8988T (cell line): ENCODE results near the gene SFT2D3.

Experiments used
- DNase-seq: peaks from one replicate; pipeline ENCODE4 v3.0.0; 2011

Gene SFT2D3

DNA sequence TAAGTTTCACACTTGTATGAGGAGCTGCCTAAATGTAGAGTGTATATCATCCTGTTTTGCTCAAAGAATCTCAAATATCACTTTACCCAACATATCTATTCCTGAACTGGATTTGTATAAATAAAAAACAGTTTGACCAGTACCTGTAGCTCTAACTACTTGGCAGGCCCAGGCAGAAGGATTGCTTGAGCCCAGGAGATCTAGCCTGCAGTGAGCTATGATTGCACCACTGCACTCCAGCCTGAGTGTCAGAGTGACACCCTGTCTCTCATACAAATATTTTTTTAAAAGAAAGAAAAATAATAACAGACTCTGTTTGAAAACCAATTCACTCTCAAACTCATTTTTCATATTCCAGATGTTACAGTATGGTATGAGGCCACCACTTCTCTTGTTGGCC is 18.2 kb upstream of the SFT2D3 start:
- no peak for DNase-seq

DNA sequence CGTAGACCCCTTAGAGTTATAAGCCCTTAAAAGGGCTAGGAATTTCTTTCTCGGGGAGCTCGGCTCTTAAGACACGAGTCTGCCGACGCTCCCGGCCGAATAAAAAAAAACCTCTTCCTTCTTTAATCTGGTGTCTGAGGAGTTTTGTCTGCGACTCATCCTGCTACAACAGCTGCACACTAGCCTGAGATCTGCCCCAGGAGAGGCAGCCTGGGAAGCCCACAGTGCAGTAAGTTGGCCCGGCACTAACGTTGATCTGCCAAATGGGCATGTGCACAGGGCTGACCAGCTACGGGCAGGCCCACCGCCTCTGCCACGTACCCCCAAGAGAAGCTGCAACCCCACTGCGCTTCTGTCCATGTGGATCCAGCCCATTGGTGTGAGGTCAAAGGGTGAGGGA is 17.5 kb upstream of the SFT2D3 start:
- no peak for DNase-seq

DNA sequence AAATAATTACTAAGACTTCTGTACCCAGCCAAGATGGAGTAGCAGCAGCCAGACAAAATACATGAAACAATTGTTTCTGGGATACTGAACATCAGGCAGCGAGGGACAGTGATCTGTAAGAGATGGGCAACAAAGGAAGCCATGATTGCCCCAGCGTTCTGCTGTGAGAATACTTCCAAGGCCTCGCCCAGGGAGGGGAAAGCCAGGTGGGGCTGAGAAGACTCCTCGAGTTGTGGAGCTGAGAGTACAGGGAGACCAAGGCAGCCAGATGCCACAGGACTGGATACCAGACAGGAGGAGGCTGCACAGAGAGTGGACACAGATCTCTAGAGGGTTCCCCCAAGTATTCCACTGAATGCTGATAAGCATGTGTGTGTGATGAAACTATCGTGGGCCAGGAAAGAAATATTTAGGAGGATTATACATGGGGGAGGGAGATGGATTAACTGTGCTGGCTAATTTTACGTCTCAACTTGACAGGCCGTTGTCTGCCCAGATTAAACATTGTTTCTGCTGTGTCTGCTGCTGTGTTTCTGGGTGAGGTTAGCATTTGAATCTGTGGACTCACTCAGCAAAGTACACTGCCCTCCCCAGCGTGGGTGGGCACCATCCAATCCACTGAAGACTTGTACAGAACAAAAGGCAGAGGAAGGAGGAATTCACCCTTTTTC is 15.8 kb upstream of the SFT2D3 start:
- DNase-seq, result no peak

DNA sequence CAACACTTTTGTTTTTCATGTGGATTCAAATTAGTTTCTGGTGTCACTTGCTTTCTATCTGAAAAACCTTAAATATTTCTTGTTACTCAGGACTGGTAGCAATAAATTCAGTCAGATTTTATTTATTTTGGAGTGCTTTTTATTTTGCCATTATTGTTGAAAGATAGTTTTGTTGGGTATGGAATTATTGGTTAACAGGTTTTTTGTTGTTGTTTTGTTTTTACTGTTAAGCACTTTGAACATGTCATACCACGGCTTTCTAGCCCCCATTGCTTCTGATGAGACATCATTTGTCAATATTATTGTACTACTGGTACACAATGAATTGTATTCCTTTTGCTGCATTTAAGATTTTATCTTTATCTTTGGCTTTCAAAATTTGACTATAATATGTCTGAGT is 12.9 kb upstream of the SFT2D3 start:
- no peak for DNase-seq

GRCh38 chr2:127690696-127691095 is 10.6 kb upstream of the SFT2D3 start:
- DNase-seq, result no peak

DNA sequence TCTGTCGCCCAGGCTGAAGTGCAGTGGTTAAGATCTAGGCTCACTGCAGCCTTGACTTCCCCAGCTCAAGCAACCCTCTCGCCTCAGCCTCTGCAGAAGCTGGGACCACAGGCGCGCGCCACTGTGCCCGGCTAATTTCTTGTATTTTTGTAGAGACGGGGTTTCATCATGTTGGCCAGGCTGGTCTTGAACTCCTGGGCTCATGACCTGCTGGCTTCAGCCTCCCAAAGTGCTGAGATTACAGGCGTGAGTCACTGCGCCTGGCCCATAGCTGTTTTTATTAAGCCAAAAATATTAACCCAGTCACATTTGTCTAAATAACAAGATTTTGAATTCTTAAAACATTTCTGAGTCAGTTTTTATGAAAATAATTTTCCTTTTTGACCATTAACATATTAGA is 6.3 kb upstream of the SFT2D3 start:
- no peak for DNase-seq

- DNase-seq, result peak; percentile 75
These were observed 5.5 kb upstream of the SFT2D3 start for GRCh38 chr2:127695491-127696472.

DNA sequence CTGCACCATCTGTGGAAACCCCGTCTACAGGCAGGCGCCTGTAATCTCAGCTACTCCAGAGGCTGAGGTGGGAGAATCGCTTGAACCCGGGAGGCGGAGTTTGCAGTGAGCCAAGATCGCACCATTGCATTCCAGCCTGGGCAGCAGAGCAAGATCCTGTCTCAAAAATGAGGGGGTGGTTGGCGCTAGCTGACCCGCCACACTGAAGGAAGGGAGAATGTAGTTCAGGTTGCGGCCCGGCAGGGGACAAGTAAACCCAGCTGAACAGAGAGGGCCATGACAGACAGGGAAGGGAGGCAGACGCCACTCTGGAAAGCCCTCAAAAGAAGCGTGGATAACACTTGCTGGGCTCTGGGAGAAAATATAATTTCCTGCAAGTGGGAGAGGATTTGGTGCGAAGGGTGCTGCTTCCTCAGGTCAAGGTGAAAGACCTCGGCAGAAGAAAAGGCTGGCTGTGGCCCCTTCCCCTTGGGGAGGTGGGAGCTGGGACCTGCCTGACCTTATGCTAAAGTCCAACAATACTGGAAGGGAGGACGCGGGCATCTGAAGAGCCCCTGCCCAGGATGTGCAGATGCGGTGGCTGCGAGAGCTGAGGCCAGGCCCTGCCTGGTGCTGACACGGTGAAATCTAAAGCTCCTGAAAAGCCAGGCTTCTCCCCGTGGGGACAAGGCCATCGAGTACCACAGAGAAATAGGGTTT is 3.7 kb upstream of the SFT2D3 start:
- no peak for DNase-seq

DNA sequence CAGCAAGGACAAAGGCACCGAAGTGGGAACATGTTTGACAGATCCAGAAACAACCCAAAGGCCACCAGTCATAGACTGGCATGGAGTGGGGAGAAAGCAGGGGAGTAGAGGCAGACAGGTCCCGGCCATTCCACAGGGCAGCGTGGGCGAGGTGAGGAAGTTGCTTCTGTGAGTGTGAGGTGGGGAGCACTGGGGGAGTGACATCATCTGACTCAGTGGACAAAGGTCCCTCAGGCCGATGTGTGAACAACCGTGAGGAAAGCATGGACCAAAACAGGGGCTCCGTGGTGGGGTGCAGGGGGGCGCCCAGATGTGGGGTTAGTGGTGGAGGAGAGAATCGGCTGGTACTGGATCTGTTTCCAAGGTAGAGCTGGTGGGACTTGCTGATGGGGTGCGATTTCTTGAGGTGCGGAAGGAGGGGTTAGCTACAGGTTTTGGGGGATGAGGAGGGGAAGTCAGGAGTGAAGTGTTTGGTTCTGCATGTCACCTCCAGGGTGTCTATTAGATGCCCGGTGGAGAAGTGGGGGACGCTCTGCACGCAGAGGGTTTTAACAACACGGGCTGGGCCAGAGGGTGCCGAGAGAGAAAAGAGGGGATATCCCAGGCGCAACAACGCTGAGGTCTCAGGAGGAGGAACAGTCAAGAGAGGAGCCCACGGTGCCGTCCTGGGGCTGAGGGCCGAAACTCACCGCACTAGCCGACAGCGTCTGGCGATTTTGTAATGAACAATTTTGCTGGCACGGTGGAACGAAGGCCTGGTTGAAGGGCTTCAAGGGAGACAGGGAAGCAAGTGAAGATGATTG is 2.5 kb upstream of the SFT2D3 start:
- DNase-seq, result no peak

DNA sequence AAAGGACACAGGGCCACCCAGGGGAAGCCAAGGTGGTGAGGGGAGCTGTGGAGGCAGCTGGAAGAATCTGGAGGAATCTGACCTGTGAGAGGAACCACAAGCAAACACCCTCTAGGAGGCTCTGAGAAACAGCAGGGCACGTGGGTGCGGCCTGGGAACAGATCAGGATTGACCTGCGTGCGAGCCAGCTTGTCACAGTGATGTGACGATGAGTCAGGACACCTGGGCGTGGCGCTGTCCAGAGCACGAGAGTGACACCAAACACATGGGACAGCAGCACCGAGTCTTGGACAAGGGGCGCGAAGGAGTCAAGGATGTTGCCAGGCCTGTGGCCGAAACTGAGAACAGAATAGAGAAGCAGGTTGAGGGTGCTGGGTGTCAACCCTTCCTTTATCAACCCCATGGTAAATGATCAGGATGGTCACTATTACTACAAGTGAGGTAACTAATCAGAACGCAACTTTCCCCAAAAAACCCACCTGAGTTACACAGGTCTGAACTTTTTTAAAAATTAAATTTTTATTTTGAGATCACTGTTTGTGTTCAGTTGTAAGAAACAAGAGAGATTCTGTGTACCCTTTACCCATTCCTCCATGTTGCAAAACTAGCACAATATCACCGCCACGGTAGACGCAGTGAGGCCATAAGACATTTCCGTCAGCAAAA is 637 bp upstream of the SFT2D3 start:
- peak; percentile 88 for DNase-seq

GRCh38 chr2:127701651-127702394 is 526 bp downstream of the SFT2D3 start:
- peak; percentile 70 for DNase-seq

GRCh38 chr2:127702395-127703009 is 1.2 kb downstream of the SFT2D3 start:
- no peak for DNase-seq

DNA sequence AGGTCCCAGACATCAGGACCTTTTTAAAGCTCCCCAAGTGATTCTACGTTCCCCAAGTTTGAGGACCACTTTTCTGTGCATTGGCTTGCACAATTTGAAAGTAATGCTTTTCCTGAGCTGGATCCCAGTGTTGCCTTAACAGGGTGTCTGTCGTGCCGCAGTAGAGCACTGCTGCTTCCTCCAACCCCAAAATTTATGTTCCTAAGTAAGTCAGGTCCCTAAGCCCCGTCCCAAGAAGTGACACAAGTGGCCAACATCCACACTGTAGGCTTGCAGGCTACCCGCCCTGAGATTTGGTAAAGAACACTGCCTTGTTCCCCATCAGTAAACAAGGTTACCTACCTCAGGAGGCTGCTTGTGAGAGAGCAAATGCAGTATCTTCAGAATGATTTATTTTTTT is 2.0 kb downstream of the SFT2D3 start:
- DNase-seq, result no peak

DNA sequence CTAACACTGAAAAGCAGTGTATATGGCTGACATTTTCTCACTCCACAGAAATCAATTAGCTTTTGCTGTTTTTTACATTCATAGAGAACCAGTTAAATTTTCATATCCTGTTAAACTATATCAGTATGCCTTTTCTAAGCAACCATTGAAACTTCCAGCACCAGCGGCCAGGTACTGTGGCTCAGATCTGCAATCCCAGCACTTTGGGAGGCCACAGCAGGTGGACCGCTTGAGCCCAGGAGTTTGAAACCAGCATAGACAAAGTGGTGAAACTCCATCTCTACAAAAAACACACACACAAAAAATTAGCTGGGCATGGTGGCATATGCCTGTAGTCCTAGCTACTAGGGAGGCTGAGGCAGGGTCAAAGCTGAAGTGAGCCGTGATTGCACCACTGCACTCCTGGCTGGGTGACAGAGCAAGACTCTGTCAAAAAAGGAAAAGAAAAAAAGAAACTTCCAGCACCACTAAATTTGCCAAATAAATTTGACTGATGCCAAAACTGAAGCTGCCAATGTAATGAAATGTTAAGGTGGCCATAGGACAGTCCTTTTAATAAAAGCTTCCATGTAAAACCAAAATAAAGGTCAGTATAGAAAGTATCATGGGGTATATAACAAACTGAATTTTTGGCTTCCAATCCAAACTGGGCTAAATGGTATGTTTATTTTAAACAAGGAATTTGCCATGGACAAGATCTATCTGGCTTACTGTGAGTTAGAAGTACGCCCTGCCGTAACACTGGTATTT is 3.5 kb downstream of the SFT2D3 start:
- no peak for DNase-seq

GRCh38 chr2:127705391-127706065 is 4.2 kb downstream of the SFT2D3 start:
- no peak for DNase-seq

- no peak for DNase-seq
These were observed 5.1 kb downstream of the SFT2D3 start for GRCh38 chr2:127706215-127706990.

DNA sequence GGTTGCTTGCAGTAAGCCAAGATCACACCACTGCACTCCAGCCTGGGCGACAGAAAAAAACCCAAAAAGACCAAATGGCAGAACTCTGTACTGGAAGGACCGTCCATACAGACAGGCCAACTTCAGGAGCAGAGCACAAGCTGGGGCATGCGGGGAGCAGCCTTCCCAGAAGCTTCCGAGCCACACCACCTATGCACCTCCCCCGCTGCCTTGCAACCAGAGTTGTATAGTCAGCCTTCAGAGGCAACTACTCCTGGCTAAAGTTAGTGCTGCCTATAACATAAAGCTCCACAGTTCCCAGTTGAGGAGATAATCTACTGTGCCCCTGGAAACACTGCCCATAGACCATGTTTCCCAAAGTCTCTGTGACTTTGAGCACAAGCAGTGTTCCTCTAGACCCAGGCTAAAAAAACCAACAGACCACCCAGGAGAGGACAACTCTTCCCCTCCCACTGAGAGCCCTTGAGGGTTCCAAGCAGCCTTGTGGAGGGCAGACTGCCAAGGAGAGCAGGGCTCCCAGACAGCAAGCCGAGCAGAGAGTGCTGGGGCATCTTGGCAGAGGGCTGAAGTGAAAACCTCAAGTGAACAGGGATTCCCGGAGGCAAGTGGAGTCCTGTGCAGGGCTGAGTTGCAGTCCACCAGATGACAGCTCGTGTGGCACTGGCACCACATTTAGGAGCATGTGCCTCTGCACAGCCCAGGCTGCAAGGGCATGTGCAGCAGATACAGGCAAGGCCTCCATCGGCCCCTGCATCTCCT is 6.8 kb downstream of the SFT2D3 start:
- no peak for DNase-seq

DNA sequence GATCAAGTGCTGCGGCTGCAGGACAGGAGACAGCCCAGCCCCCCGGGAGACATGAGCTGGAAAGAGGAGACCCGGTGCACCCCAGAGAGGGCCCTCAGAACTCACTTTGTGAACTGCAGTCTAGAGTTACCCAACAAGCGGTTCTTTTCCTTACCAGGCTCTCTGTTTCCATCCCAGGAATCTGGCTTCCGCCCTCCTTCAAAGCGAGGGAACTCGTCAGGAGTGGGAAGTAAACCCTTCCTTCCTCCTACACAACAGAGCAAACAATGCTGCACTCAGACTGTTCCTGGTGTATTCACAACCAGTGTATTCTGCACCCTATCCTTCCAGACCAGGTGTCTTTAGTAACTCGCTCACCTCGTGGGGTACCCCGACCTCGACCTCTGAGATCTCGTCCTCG is 8.0 kb downstream of the SFT2D3 start:
- no peak for DNase-seq
